ENCODE measurements around the gene CD44. TPM values are rescaled to one million over a fixed set of nuclear protein-coding genes. Genes with fewer than 3 reads are reported as not detected.

The CD44 gene
- total RNA-seq, 1 donor from 2014 or later, result 1,546 TPM

- Mint-ChIP-seq H3K9me3 (no peaks in the 10 kb centered on the region), H3K27ac (peak overlapping the region; percentile 31), H3K27me3 (no peaks in the 10 kb centered on the region), H3K4me1 (peaks cover 85% of the 10 kb centered on the region), H3K4me3 (peak overlapping the region; percentile 28), H3K36me3 (ENCODE audit: low read depth) (no peaks in the 10 kb centered on the region)
- no peak for TF ChIP-seq CTCF (IDR thresholded peaks at IDR 0.05)
- DNase-seq, result no peak
- no peak for ATAC-seq (ENCODE audit: low read depth)
- ChIA-PET POLR2A (no interaction called here), CTCF (no interaction called here)
- intact Hi-C loops (cut with micrococcal nuclease), result no loop called here
These were observed 27.6 kb upstream of the CD44 start for GRCh38 chr11:35111161-35112055.

GRCh38 chr11:35112056-35112845 lies 26.7 kb upstream of the CD44 start:
- Mint-ChIP-seq H3K4me3 (no peak overlapping the region), H3K9me3 (no peaks in the 10 kb centered on the region), H3K27me3 (no peaks in the 10 kb centered on the region), H3K27ac (no peak overlapping the region), H3K4me1 (peaks cover 84% of the 10 kb centered on the region), H3K36me3 (ENCODE audit: low read depth) (no peaks in the 10 kb centered on the region)
- intact Hi-C loops (cut with micrococcal nuclease), result no loop called here
- DNase-seq (no peak), ATAC-seq (ENCODE audit: low read depth) (no peak)
- TF ChIP-seq CTCF (IDR thresholded peaks at IDR 0.05), result no peak
- CTCF ChIA-PET, result no interaction called here
- POLR2A ChIA-PET, result no interaction called here

- H3K4me3 Mint-ChIP-seq, result no peak overlapping the region
- H3K9me3 Mint-ChIP-seq, result no peaks in the 10 kb centered on the region
- ATAC-seq (ENCODE audit: low read depth) (no peak), DNase-seq (no peak)
- no peak for TF ChIP-seq CTCF (IDR thresholded peaks at IDR 0.05)
- intact Hi-C loops (cut with micrococcal nuclease), result no loop called here
- peaks cover 84% of the 10 kb centered on the region for H3K4me1 Mint-ChIP-seq
- no peak overlapping the region for H3K27ac Mint-ChIP-seq
- H3K36me3 Mint-ChIP-seq (ENCODE audit: low read depth), result no peaks in the 10 kb centered on the region
- ChIA-PET CTCF (no interaction called here), POLR2A (no interaction called here)
- H3K27me3 Mint-ChIP-seq, result no peaks in the 10 kb centered on the region
These were observed 26.2 kb upstream of the CD44 start for GRCh38 chr11:35112846-35113105.

GRCh38 chr11:35114906-35115687 lies 23.9 kb upstream of the CD44 start:
- intact Hi-C loops (cut with micrococcal nuclease), result loop anchor here (1.0 to 2.0 kb wide), 4 partner anchors 9 to 75 kb away; partner anchors contain the start of gene CD44
- ChIA-PET POLR2A (interaction anchor here (0.6 to 7.7 kb wide), 11 partner anchors 8 to 70 kb away, joined by 3 to 49 read pairs (median 6); partner anchors contain the start of gene CD44), CTCF (no interaction called here)
- Mint-ChIP-seq H3K27me3 (no peaks in the 10 kb centered on the region), H3K4me1 (peaks cover 84% of the 10 kb centered on the region), H3K36me3 (ENCODE audit: low read depth) (no peaks in the 10 kb centered on the region), H3K27ac (peak overlapping the region; percentile 83), H3K4me3 (peak overlapping the region; percentile 41), H3K9me3 (no peaks in the 10 kb centered on the region)
- no peak for TF ChIP-seq CTCF (IDR thresholded peaks at IDR 0.05)
- DNase-seq (peak; percentile 26), ATAC-seq (ENCODE audit: low read depth) (peak; percentile 79)
